Skin of body (tissue), 2 donors: ENCODE results near the gene UAP1L1. TPM values are rescaled to one million over a fixed set of nuclear protein-coding genes. Genes with fewer than 3 reads are reported as not detected.

Experiments
- DNase-seq: peaks from one replicate; lab custom pipeline; 2025; lab: John Stamatoyannopoulos, UW
- total RNA-seq: library from RNA; depleted of rRNA; stranded (reverse); fragments of >200 nt; gene quantifications from one replicate; pipeline ENCODE4 v1.2.3, GENCODE V29; 2014

The UAP1L1 gene
- total RNA-seq, 1 donor from 2014 or later: 5.4 TPM

- DNase-seq: no peak
Observed at GRCh38 chr9:137096785-137097546, 19.6 kb downstream of the UAP1L1 start.

- no peak for DNase-seq
Observed at GRCh38 chr9:137097761-137098462, 20.6 kb downstream of the UAP1L1 start.

GRCh38 chr9:137099231-137099630 lies 21.9 kb downstream of the UAP1L1 start:
- DNase-seq: no peak

GRCh38 chr9:137103206-137103999 lies 26.1 kb downstream of the UAP1L1 start:
- no peak for DNase-seq

GRCh38 chr9:137105814-137106661 lies 28.7 kb downstream of the UAP1L1 start:
- DNase-seq: no peak

- no peak for DNase-seq
Observed at GRCh38 chr9:137106662-137107250, 29.4 kb downstream of the UAP1L1 start.

- no peak for DNase-seq
Observed at GRCh38 chr9:137107312-137107921, 30.1 kb downstream of the UAP1L1 start.

GRCh38 chr9:137107982-137108381 lies 30.7 kb downstream of the UAP1L1 start:
- no peak for DNase-seq

- no peak for DNase-seq
Observed at GRCh38 chr9:137108608-137109249, 31.4 kb downstream of the UAP1L1 start.

- no peak for DNase-seq
Observed at GRCh38 chr9:137109250-137110146, 32.2 kb downstream of the UAP1L1 start.

- DNase-seq: no peak
Observed at GRCh38 chr9:137110147-137110910, 33.0 kb downstream of the UAP1L1 start.

GRCh38 chr9:137110911-137111787 lies 33.8 kb downstream of the UAP1L1 start:
- DNase-seq: no peak

- DNase-seq: no peak
Observed at GRCh38 chr9:137111788-137112563, 34.7 kb downstream of the UAP1L1 start.

- no peak for DNase-seq
Observed at GRCh38 chr9:137112564-137113384, 35.5 kb downstream of the UAP1L1 start.
